DND-41 (cell line): Measurements from ENCODE around the gene IL22RA1.

Source experiments
- CTCF ChIP-seq: IDR thresholded peaks from 2 replicates; pipeline ENCODE4 v1.5.1; 2012; ENCODE audit warnings: borderline replicate concordance, low read length, moderate library complexity, mild to moderate bottlenecking; ENCODE audit not compliant: poor library complexity, severe bottlenecking; ENCODE audit errors: extremely low read depth
- EZH2 ChIP-seq: IDR thresholded peaks from 3 replicates; pipeline ENCODE4 v1.6.1; 2012; ENCODE audit warnings: borderline replicate concordance, low read depth, mild to moderate bottlenecking, moderate library complexity, low read length, inconsistent platforms; ENCODE audit not compliant: severe bottlenecking

DNA sequence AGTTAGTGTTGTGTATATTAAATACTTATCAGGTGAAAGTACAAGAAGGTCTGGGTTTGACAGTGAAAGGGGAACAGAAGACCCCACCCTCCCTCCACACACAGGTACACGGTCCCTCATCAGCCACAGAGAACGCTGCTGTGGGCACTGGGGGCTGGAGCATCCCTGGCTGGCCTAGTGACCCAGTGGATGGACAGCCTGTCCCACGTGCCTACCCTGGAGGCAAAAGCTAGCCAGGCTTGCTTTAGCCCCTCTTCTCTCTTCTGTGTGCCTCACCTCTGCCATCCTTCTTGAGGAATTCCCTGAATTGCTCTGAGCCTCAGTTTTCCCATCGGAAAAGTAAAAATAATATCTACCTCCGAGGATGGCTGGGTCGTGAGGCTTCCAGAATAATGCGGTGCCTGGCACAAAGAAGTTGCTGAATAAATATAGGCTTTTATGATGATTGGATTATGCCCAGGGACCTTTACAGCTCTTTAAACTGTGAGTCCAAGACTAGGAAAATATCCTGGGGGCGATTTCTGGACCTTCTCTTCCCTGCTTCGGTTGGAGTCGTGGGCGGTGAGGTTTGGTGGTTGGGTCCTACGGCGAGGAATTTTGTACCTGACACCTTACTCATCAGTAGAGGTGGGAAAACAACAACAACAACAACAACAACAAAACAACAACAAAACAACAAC is 43.2 kb upstream of the IL22RA1 start:
- TF ChIP-seq CTCF (no peak), EZH2 (no peak)
